ENCODE results near the gene ANKLE2. TPM values are rescaled to one million over a fixed set of nuclear protein-coding genes. Genes with fewer than 3 reads are reported as not detected.

ANKLE2 gene
- total RNA-seq, 1 experiment from 2014 or later, result 80.3 TPM

GRCh38 chr12:132700212-132700822 lies 61.3 kb downstream of the ANKLE2 start:
- no peak overlapping the region for H4K8ac ChIP-seq (replicated peaks; ENCODE audit: insufficient read length, low read depth, low read length)
- H2BK120ac ChIP-seq (ENCODE audit: low read depth, low read length, poor library complexity, severe bottlenecking), result no peak overlapping the region
- H4K91ac ChIP-seq (ENCODE audit: insufficient read length, low read depth, low read length), result no peak overlapping the region
- no peak overlapping the region for H2BK5ac ChIP-seq (ENCODE audit: insufficient read length, low read length)
- H3K27me3 Mint-ChIP-seq (ENCODE audit: low read depth), result no peaks in the 10 kb centered on the region
- H3K27me3 ChIP-seq (ENCODE audit: insufficient read depth, low read length), result no peaks in the 10 kb centered on the region
- H3K23ac ChIP-seq (ENCODE audit: insufficient read length, low read depth, low read length), result no peak overlapping the region
- no peak overlapping the region for H2AFZ ChIP-seq (ENCODE audit: low read length)
- H3K79me1 ChIP-seq (ENCODE audit: insufficient read depth, low read depth, low read length, poor library complexity, severe bottlenecking), result no peaks in the 10 kb centered on the region
- no peak overlapping the region for H3K4ac ChIP-seq (ENCODE audit: low read depth, low read length)
- peaks cover 3 to 7% of the 10 kb centered on the region in 2 experiments; a peak in 1 of 4 replicates for H3K4me1 Mint-ChIP-seq
- TF ChIP-seq CTCF (conservative IDR thresholded peaks at IDR 0.05), result no peak
- H3K9me3 ChIP-seq (ENCODE audit: control insufficient read depth, low read depth, low read length), result no peaks in the 10 kb centered on the region
- no peaks in the 10 kb centered on the region for H3K23me2 ChIP-seq (ENCODE audit: insufficient read length, low read depth, low read length, poor library complexity, severe bottlenecking)
- no peaks in the 10 kb centered on the region for H3K79me2 ChIP-seq (ENCODE audit: insufficient read depth, low read length)
- peaks cover 7 to 68% (median 30%) of the 10 kb centered on the region in 3 experiments for H3K36me3 Mint-ChIP-seq (ENCODE audit: insufficient read depth in 1 of 3, low read depth in 3 of 3)
- no CpG with 5 or more reads among the region's 10 CpGs for WGBS (ENCODE audit: extremely low coverage, insufficient read length, low lambda C conversion rate)
- no peaks in the 10 kb centered on the region for H3K4me1 ChIP-seq (ENCODE audit: insufficient read depth, low read length)
- no peak overlapping the region for H3K9ac ChIP-seq (ENCODE audit: extremely low read depth, insufficient read length, low read length)
- no peaks in the 10 kb centered on the region for H3K9me3 Mint-ChIP-seq
- H3T11ph ChIP-seq (ENCODE audit: low read length), result no peak overlapping the region
- H3K18ac ChIP-seq (ENCODE audit: insufficient read length, low read depth, low read length), result no peak overlapping the region
- no peak overlapping the region for H3K4me3 Mint-ChIP-seq
- no peak overlapping the region for H3K56ac ChIP-seq (ENCODE audit: insufficient read length, low read depth, low read length)
- H3K27ac Mint-ChIP-seq, result no peak overlapping the region
- H2BK20ac ChIP-seq (ENCODE audit: low read depth, low read length, poor library complexity, severe bottlenecking), result no peak overlapping the region
- no peak for DNase-seq
- H2BK12ac ChIP-seq (ENCODE audit: insufficient read length, low read depth, low read length), result no peak overlapping the region
- no peak overlapping the region for H2BK15ac ChIP-seq (ENCODE audit: low read depth, low read length)
- no peaks in the 10 kb centered on the region for H4K20me1 ChIP-seq (ENCODE audit: control insufficient read depth, insufficient read depth, insufficient read length)
- no peak overlapping the region for H4K5ac ChIP-seq (ENCODE audit: insufficient read length, low read depth, low read length)
- H3K27ac ChIP-seq (ENCODE audit: insufficient read length, low read depth, low read length), result no peak overlapping the region
- H3K14ac ChIP-seq (ENCODE audit: insufficient read depth, low read length), result no peak overlapping the region
- no peak overlapping the region for H3K4me2 ChIP-seq (ENCODE audit: insufficient read depth, insufficient read length, low read length)
- H2AK5ac ChIP-seq (ENCODE audit: insufficient read length, low read length), result no peak overlapping the region
